ENCODE data around the gene TTC27.

The TTC27 gene

DNA sequence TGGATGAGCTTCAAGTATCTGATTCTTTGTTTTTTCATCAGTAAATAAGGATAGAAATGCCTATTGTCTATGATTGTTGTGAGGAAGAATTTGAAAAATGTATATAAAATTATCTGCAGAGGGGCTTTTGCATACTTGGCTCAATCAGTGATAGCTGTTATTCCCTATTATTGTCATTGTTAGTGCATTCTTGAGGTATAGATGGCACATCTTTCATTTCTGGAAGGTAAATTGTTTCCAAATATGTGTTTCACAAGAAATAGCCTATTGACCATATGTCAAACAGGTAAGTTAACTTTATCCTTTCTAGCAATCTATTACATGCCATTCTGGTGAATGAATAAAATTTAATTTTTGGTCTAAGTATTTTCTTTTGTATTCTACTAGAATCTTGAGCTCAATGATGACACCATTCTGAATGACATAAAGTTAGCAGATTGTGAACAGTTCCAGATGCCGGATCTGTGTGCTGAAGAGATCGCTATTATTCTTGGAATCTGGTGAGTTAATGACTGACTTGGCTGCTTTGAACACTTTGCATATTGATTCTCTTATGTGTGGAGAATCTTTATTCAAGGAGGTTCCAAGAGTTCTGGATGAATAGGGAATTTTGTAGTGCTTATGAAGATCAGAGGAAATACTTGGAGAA lies 44.2 kb downstream of the TTC27 start:
- no peak for DNase-seq

DNA sequence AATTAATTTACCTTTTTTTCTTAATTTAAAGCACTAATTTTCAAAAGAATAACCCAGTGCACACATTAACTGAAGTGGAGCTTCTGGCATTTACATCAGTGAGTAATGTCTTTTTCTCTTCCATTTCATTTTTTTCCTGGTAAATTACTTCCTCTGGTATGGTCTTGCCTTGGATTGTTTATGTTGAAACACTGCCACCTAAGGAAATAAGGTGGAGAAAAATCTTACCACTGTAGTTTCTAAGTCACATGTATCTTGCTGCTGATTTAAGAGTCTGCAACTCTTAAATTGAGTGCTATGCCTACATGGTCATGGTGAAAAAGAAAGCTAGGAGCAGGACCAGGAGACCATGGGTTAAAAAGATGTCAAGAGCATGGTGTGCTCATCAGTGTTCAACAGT lies 51.0 kb downstream of the TTC27 start:
- DNase-seq = no peak

DNA sequence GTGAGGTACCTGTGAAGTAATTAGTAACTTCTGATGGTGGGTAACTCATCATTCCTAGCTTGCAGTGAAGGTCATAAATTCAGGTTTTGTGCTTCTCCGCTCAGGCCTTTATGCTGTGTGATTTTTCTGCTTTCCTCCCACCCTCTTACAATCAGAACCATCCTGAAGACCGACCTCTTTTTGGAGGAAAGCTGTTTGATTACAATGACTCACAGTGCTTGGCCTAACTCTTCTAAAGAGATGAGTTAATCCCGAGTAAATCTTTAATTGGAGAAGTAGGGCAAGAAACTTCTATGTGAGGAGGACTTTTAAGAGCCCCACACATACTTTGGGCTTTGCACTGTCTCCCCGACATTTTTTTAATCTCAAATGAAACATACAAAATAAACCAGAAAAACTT lies 53.1 kb downstream of the TTC27 start:
- no peak for DNase-seq

DNA sequence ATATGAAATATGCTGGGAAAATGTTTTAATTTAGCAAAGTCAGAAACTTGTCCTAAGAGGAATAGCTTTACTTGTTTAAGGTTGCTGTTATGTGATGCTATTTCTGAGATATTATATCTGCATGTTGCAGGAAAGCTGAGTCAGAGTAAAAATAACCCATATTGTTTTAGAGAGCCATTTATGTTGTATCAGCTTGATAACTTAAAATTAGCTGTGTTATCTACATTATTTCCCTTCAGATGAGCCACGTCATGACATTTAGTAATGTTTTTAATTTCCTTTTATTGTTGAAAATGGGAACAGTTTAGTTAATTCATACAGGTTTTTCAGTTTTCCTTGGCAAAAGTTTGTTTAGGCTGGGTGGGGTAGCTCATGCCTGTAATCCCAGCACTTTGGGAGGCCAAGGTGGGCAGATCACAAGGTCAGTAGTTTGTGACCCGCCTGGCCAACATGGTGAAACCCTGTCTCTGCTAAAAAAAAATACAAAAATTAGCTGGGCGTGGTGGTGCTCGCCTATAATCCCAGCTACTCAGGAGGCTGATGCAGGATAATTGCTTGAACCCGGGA lies 55.8 kb downstream of the TTC27 start:
- no peak for DNase-seq

DNA sequence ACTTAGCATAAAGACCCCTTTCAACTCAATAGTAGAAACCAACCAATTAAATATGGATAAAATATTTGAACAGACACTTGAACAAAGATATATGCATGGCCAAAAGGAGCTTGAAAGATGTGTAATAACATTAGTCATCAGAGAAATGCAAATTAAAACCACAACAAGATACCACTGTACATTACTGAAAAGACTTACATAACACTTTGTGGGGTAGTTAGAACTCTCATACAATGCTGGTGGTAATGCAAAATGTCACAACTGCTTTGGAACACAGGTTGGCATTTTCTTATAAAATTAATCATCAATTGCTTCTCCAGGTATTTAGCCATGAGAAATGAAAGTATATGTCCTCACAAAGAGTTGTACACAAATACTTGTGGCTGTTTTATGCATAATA lies 60.7 kb downstream of the TTC27 start:
- DNase-seq = no peak

DNA sequence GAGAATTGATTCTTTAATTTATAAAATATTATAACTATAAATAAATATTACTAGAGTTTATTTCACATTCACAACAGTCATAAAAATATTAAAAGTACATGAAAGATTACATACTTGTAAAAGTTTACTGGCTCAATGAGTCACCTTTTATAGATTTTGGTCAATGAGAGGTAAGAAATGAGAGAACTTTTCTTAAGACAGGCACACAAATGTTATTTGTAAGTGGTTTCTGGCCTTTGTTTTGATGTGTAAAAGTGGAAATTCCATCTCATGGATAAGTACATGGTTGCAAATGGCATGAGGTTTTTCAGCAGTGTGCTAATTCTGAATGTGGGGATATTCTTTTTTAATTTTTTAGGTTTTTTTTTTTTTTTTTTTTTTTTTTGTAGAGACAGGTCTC lies 63.8 kb downstream of the TTC27 start:
- DNase-seq = no peak

DNA sequence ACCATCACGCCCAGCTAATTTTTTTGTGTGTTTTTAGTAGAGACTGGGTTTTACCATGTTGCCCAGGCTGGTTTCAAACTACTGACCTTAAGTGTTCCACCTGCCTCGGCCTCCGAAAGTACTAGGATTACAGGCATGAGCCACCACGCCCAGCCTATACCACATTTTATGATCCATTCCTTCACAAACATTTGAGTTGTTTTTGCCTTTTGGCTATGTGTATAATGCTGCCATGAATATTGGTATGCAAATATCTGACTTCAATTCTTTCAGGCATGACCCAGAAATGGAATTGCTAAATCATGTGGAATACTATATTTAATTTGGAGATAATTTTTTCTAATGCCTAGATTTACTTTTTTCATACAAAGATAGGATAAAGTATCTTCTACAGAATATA lies 68.6 kb downstream of the TTC27 start:
- no peak for DNase-seq

DNA sequence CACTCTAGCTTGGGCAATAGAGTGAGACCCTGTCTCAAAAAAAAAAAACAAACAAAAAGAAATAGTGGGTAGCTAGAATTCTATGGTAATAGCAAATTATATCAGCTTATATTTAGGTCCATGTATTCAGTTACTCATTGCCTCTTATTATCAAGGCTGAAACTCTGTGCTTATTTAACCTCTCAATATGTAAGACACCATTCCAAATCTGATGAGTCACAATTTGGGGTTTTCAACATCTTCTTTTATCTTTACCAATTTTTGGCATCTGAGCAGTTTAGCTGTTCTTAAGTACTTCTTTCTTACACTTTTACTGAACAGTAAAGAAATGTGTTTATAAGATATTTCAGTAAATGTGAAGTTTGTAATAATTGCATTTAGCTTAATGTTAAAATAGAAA lies 69.3 kb downstream of the TTC27 start:
- DNase-seq = no peak

DNA sequence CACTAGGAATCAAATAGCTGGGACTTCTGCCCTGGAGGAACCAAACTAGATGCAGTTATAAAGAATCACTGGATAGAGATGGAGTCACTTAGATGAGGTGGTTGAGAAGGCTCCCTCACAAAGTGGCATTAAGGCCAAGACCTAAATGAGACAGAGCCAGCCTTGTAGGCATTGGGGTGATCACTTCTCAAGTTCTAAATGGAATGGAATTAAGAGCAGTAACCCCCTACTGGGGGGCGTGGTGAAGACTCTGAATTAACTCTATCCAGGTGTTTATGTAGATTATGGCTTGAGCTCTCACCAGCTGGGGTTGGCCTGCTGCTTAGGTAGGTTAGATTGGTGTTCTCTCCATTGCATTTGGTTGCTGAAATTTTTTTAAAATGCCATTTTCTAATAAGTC lies 71.3 kb downstream of the TTC27 start:
- no peak for DNase-seq

DNA sequence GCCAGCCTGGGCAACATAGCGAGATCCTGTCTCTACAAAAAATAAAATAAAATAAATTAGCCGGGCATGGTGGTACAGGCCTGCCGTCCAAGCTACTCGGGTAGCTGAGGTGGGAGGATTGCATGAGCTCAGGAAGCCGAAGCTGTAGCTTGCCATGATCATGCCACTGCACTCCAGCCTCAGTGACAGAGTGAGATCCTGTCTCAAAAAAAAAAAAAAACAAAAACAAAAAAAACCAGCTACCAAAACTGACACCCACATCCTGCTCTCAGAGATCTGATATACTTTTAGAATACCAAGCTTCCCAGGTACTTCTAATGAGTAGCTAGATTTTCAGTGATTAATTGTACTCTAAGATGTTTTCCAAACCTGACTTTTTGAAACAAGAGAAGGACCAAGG lies 74.0 kb downstream of the TTC27 start:
- no peak for DNase-seq

DNA sequence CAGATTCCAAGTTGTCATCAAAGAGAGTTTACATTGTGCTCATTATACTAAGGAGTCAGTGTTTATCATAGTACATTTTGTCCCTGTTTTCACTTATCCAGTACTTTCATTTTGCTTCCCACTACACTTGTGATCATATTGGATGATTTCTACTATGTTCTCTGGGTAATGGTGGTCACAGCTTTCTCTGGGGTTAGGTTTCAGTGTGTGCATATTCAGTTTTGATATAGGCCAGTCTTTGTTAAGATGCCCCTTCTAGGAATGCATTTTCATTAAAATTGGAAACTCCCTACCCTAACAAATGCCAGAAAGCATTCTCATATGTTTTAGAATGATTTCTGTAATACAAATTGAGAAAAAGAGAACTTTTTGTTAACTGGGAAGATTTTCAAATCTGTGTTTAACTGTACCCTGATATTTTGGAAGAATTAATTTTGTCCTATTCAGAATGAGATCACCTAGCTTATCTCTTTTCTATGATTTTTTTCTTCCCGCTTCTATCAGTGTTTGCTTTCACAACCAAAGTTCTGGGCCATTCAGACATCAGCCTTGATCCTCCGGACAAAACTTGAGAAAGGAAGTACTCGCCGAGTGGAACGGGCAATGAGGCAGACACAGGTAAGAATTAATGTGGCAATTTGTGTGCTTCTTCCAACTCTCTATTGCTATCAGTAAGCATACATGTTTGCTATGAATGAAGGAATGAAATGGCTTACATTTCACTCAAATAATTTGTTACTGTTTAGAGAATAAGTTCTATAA lies 74.6 kb downstream of the TTC27 start:
- DNase-seq = no peak

DNA sequence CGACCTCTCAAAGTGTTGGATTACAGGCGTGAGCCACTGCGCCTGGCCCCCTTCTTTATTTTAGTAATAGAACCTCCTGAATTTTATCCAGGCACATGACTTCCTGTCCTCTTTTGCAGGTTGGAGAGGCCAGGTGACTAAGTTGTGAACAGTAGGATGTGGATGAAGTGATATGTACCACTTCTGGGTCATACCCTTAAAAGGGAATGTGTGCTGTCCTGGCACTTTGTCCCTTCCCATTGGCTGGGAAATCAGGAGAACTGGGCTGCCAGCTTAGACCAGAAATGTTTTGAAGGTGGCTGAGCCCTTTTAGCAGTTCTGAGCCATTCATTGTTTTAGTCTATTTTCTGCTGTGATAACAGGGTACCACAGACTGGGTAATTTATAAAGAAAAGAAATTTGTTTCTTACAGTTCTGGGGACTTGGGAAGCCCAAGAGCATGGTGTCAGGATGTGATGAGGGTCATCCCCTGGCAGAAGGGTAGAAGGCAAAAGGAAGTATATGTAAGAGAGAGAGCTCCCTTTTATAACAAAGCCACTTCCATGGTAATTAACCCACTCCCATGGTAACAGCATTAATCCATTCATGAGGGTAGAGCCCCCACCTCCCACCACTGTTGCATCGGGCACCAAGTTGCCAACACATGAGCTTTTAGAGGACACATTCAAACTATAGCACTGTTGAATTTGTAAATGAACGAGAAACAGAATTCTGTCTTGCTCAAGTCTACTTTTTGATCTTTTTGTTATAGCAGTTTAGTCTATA lies 79.1 kb downstream of the TTC27 start:
- no peak for DNase-seq

DNA sequence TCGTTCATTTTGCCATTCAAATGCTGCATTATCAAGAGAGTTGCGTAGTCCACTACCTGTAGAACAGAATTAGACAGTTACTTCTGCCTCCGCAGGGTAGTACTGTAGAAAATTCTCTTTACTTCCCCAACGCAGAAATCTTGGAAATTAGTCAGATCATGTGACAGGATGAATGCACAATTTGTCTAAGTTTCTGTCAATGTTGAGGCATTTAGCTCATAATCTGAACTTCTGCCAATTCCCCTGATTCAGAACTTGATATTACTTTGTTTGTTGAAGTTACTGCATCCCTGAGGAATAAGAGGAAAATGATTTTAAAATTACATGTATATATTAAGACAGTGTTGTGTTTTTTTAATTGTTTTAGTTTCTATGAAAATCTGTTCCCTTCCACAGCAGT lies 83.4 kb downstream of the TTC27 start:
- no peak for DNase-seq

DNA sequence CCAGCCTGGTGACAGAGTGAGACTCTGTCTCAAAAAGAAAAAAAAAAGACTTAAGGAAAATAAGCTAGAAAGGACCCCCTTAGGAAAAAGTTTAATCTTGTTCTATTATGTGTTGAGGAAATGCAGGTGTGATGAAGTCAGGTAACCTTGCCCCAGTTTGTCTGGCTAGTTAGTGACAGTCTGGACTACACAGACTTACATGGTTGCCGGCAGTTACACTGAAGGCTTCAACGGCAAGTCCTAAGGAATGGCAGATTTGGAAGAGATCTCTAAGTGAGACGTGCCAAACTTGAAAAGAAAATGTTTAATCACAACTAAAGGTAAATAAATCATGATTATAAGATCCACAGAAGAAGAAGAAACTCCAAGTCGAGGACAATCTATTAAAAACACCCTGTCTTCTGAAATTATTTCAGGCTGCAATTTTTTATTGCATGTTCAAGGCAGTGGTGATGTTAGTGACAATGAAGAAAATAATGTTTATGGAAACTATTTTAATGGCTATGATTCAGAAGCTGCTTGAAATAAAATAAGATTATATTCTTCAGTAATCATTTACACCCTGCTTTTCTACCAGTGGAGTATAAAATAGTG lies 84.2 kb downstream of the TTC27 start:
- DNase-seq = no peak

DNA sequence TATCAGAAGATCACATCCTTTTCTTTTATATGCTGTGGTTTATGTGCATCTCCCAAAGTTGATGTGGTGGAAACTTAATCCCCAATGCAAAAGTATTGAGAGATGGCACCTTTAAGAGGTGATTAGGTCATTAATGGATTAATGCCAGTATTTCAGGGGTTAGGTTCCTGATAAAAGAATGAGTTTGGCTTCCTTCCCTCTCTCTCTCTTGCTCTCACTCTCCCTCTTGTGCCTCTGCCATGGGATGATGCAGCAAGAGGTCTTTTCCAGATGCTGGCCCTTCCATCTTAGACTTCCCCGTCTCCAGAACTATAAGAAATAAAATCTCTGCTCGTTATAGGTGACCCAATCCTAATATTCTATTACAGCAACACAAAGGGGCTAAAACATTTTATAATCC lies 85.0 kb downstream of the TTC27 start:
- no peak for DNase-seq

DNA sequence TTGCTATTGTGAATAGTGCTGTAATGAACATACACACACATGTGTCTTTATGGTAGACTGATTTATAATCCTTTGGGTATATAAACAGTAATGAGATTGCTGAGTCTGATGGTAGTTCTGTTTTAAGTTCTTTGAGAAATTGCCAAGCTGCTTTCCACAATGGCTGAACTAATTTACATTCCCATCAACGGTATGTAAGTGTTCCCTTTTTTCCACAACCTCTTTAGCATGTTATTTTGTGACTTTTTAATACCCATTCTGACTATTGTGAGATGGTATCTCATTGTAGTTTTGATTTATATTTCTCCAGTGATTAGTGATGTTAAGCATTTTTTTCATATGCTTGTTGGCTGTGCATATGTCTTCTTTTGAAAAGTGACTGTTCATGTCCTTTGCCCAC lies 86.7 kb downstream of the TTC27 start:
- DNase-seq = no peak

DNA sequence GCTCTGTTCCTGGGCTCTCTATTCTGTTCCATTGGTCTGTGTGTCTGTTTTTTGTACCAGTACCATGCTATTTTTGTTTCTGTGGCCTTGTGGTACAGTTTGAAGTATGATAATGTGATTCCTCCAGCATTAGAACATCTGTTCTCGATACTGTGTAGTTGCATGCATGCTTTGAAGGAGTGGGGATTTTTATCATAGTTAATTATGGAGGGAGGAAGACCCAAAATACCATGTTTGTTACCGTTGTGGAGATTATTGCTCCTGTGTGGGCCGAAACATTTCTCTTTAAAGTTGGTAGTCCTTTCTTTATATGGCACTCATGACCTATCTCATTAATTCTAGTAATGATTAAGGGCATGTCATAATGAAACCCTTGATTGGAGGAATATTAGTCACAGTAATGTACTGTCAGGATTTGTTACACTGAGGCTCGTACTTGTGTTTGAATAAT lies 87.6 kb downstream of the TTC27 start:
- DNase-seq = no peak

DNA sequence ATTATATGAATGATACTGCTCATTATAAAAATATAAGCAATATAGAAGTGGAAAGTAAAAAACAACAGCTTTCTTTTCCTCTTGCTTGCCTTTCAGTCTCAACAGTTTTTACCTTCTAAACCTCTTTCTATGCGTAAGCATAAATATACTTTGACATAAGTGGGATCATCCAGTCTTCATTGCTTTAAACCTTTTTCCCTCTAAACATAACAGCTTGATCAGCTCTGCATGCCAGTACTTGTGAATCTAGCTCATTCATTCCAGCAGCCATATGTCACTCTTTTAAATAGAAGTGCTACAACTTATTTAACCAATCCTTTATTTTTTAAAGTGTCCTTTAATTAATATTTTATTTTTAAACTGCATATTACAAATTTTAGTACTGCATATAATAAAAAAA lies 88.1 kb downstream of the TTC27 start:
- DNase-seq = no peak

DNA sequence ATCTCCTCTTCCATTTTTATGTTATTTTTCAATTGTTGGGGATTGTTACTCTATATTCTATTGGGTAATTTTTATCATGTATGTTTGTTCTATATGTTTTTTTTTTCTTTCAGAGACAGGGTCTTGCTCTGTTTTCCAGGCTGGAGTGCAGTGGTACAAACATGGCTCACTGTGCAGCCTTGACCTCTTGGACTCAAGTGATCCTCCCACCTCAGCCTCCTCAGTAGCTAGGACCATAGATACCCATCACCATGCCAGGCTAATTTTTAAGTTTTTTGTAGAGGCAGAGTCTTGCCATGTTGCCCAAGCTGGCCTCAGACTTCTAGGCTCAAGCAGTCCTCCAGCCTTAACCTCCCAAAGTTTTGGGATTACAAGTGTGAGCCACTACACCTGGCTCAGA lies 88.7 kb downstream of the TTC27 start:
- no peak for DNase-seq

DNA sequence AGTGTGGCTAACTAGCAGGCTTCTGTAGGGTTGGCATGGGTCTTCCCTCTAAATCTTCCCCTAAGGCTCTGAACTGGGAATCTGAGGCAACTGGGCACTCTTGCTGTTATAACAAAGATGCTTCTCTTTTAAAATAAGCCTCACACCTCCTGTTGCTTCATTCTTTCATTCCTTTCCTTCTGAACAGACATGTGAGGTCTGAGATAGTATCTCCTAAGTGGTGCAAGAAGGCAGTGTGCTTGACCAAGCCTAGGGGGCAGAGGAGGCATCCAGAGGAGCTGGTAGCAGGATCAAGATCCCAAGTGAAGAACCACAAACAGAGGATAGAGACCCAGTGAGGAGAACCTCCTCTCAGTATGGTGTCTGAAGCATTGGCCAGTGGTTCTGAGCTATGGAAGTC lies 90.9 kb downstream of the TTC27 start:
- DNase-seq = no peak

DNA sequence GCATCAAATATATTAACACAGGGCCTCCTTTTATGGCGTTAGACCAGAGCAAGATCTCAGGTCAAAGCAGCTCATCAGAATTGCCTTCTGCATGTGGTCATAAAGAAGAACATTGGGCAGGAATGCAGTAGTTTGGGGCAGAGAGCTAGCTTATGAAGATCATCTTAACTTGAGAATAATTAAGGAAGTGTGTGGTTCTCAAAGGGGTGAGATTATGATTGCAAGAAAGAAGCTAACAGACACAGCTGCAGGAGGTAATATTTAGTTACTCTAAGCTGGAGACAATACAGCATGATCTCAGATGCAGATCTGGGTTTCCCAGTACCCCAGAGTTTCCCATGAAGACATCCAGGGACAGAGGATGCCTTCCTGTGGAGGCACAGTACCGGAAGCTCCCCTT lies 91.6 kb downstream of the TTC27 start:
- DNase-seq = no peak

DNA sequence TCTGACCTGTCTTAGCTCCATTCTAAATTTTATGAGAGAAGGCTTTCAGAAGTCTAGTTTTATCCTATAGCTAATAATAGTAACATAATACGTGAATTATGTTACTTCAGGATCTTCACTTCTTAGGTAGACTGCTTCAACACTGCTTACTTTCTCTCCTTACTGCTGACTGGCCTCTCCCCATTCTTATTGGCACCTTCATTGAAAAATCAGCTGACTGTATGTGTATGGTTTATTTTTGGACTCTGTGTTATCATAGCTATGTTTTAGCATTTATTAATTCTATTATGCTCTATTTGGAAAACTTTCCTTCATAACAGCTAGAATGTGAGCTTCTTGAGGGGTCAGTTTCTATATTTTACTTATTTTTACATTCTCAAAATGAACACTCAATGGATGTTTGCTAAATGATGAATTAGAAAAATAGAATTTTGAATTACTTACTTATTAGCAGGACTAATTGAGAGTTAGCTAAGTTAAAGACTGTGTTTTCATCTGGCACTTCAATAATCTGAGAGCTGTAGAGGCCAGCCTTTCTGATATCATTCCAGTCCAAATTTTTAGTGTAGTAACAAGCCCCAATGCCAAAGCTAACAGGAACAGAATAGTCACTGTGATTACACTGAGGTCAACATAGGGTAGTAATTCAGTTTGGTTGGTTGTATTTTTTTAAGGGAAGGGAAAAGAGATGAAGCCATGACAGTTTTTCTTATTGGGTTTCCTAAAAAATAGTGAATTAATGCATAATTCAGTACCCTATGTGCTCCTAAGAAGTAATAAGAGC lies 92.3 kb downstream of the TTC27 start:
- no peak for DNase-seq

DNA sequence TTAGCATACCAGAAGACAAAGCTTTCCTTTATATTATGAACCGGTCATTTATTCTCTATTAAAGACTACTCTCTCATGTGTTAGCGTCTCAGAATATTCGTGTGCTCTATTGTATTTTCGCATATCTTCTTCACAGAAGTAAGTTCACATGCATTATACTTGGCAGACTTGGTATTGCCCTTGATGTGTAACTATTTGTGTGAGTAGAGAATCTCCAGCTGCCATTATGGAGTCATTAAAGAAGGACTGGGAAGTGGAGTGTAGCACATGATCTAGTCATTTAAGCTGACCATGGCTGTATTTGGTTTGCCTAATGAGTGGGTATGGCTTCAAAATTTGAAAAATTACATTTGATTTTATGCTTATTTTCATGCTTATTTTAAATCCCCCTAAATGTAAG lies 92.9 kb downstream of the TTC27 start:
- no peak for DNase-seq

Measured in NCI-H187 (cell line).